HCT116 (cell line): ENCODE data around the gene ZFR.

Experiments used
- CBX3 ChIP-seq: IDR thresholded peaks from 2 replicates; pipeline ENCODE4 v1.6.1; 2012; ENCODE audit warnings: low read depth
- CTCF ChIP-seq, 3 experiments: fragments of 200-600 bp in 1 of 3; sonication (generic) in 1 of 3; IDR thresholded peaks in 2 of 3; conservative IDR thresholded peaks in 1 of 3; 2 replicates each; pipeline ENCODE4 v1.5.1; 2012 to 2017; ENCODE audit warnings: low read depth in 2 of 3, low read length in 2 of 3, antibody characterized with exemption in 1 of 3, borderline replicate concordance in 1 of 3, control low read depth in 1 of 3, mild to moderate bottlenecking in 1 of 3, mixed read lengths in 1 of 3, mixed run types in 1 of 3, moderate library complexity in 1 of 3; ENCODE audit not compliant: insufficient read depth in 1 of 3
- EZH2phosphoT487 ChIP-seq: fragments of 200-600 bp; IDR thresholded peaks from 2 replicates; pipeline ENCODE4 v1.6.1; 2018; ENCODE audit warnings: antibody characterized with exemption, borderline replicate concordance
- POLR2A ChIP-seq: IDR thresholded peaks from 2 replicates; pipeline ENCODE4 v1.7.0; 2011; ENCODE audit warnings: borderline replicate concordance; ENCODE audit not compliant: insufficient read depth, insufficient read length; ENCODE audit errors: extremely low read depth
- ZBTB33 ChIP-seq: IDR thresholded peaks from 2 replicates; pipeline ENCODE4 v1.6.1; 2011; ENCODE audit warnings: mild to moderate bottlenecking, low read length, moderate library complexity; ENCODE audit not compliant: insufficient replicate concordance; ENCODE audit errors: extremely low read depth
- ZNF274 ChIP-seq: fragments of 200-500 bp; sonication (Bioruptor generic); IDR thresholded peaks from 2 replicates; pipeline ENCODE4 v1.6.1; 2014; ENCODE audit warnings: mild to moderate bottlenecking, low read depth, low read length, inconsistent platforms
- TF ChIP-seq, protein P1 (sequence below): IDR thresholded peaks from 2 replicates; pipeline ENCODE4 v1.6.1; 2012; ENCODE audit warnings: low read depth
- TF ChIP-seq, protein P2 (sequence below): IDR thresholded peaks from 2 replicates; pipeline ENCODE4 v1.6.1; 2012

DNA sequence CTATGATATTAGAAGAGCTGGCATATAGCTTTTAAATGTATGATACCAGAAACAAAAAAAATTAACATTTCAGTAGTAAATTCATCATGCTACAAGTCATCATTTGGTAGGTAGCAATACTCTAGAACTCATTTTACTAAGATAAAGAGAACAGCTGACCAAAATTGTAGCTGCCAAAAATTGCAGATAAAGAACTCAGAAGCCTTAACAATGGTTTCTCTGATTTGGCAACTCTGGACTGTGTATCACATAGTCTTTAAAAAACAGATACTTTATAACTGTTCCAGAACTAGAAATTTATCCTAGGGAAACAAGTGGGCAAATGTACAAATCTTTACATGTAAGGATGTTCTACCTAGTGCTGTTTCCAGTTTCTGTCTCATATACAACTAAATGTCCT is 33.9 kb downstream of the ZFR start:
- TF ChIP-seq, protein P1, sequence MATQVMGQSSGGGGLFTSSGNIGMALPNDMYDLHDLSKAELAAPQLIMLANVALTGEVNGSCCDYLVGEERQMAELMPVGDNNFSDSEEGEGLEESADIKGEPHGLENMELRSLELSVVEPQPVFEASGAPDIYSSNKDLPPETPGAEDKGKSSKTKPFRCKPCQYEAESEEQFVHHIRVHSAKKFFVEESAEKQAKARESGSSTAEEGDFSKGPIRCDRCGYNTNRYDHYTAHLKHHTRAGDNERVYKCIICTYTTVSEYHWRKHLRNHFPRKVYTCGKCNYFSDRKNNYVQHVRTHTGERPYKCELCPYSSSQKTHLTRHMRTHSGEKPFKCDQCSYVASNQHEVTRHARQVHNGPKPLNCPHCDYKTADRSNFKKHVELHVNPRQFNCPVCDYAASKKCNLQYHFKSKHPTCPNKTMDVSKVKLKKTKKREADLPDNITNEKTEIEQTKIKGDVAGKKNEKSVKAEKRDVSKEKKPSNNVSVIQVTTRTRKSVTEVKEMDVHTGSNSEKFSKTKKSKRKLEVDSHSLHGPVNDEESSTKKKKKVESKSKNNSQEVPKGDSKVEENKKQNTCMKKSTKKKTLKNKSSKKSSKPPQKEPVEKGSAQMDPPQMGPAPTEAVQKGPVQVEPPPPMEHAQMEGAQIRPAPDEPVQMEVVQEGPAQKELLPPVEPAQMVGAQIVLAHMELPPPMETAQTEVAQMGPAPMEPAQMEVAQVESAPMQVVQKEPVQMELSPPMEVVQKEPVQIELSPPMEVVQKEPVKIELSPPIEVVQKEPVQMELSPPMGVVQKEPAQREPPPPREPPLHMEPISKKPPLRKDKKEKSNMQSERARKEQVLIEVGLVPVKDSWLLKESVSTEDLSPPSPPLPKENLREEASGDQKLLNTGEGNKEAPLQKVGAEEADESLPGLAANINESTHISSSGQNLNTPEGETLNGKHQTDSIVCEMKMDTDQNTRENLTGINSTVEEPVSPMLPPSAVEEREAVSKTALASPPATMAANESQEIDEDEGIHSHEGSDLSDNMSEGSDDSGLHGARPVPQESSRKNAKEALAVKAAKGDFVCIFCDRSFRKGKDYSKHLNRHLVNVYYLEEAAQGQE: no peak
- TF ChIP-seq ZNF274: no peak
- TF ChIP-seq ZBTB33: no peak
- TF ChIP-seq CBX3: no peak
- TF ChIP-seq POLR2A: no peak
- no peak for TF ChIP-seq CTCF (IDR thresholded peaks at IDR 0.05 in 2 of 3, conservative IDR thresholded peaks at IDR 0.05 in 1 of 3; ENCODE audit: borderline replicate concordance in 1 of 3, insufficient read depth in 1 of 3, low read depth in 2 of 3, low read length in 2 of 3)
- TF ChIP-seq, protein P2, sequence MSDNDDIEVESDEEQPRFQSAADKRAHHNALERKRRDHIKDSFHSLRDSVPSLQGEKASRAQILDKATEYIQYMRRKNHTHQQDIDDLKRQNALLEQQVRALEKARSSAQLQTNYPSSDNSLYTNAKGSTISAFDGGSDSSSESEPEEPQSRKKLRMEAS: no peak
- TF ChIP-seq EZH2phosphoT487: no peak
